ENCODE measurements around the gene SEC24D.

DNA sequence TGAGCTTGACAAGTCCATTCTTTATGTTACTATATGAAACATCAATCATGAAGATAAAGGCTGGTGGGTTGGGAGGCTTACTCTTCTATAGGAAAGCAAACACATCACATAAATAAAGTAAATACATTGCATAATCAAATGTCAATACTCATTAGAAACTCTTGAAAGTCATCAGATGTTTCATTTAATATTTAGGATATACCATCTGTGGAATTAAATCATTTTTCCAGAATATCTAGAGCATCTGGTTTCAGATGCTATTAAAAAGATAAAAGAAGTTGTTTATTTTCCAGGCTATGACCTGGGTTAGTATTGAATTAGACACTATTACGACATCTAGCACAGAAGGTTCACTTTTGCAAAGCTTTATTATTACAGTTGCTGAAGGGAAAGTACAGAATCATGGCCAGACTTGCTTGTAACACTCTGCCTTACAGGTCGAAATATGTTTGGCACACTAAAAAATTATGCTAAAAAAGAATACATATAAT is 78.1 kb downstream of the SEC24D start:
- TF ChIP-seq, protein P1, sequence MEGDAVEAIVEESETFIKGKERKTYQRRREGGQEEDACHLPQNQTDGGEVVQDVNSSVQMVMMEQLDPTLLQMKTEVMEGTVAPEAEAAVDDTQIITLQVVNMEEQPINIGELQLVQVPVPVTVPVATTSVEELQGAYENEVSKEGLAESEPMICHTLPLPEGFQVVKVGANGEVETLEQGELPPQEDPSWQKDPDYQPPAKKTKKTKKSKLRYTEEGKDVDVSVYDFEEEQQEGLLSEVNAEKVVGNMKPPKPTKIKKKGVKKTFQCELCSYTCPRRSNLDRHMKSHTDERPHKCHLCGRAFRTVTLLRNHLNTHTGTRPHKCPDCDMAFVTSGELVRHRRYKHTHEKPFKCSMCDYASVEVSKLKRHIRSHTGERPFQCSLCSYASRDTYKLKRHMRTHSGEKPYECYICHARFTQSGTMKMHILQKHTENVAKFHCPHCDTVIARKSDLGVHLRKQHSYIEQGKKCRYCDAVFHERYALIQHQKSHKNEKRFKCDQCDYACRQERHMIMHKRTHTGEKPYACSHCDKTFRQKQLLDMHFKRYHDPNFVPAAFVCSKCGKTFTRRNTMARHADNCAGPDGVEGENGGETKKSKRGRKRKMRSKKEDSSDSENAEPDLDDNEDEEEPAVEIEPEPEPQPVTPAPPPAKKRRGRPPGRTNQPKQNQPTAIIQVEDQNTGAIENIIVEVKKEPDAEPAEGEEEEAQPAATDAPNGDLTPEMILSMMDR (IDR thresholded peaks at IDR 0.05) = no peak
- TF ChIP-seq ZFX (IDR thresholded peaks at IDR 0.05; ENCODE audit: borderline replicate concordance) = no peak
